Ovary (tissue), 3 donors: ENCODE results near the gene RAPH1.

Experiments
- CTCF ChIP-seq, 3 donors: fragments of 450-650 bp in 2 of 3; fragments of 200-600 bp in 1 of 3; IDR thresholded peaks; one replicate each; pipeline versions ENCODE4 v1.5.1 to v1.8.0; 2016 to 2022; ENCODE audit warnings: antibody characterized with exemption in 3 of 3, mild to moderate bottlenecking in 1 of 3
- EP300 ChIP-seq: sonication (generic); formaldehyde crosslinking; IDR thresholded peaks from one replicate; pipeline ENCODE4 v1.6.1; 2017; ENCODE audit warnings: antibody characterized with exemption
- POLR2A ChIP-seq: fragments of 450-650 bp; IDR thresholded peaks from one replicate; pipeline ENCODE4 v1.6.1; 2017; ENCODE audit warnings: antibody characterized with exemption, mild to moderate bottlenecking, moderate library complexity
- donor health status: DM: no; HTN: no; CAD: no.

DNA sequence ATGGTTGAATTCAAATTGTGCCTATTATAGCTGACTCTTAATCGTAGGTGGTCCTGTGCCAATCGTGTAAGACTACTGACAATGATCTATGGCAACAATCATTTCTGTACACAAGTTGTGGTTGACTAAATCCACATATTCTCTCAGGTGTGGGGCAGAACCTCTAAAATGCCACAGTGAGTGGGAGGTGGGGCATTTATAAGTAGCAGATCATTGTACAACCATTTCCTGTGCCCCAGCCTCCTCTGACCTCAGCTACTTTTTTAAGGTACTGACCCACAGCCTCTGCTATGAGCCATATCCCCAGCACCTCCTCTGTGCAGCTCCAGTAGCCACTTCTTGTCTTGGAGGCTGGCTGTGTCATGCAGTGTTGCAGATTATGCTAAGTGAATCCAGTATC is 48.6 kb upstream of the RAPH1 start:
- TF ChIP-seq CTCF (IDR thresholded peaks at IDR 0.05), result no peak
- TF ChIP-seq EP300, result no peak
- TF ChIP-seq POLR2A, result no peak
